GM06990 (cell line): ENCODE data around the gene PCBP3.

ENCODE experiments used
- DNase-seq: peaks from one replicate; pipeline ENCODE4 v3.0.0-alpha.2; 2011; ENCODE audit not compliant: insufficient read length; ENCODE audit errors: extremely low read depth
- H3K27me3 ChIP-seq: replicated peaks from 2 replicates; pipeline ENCODE4 v1.6.0; 2011; ENCODE audit warnings: low read length; ENCODE audit not compliant: control insufficient read depth, insufficient read depth
- H3K36me3 ChIP-seq: 2 replicates; pipeline ENCODE4 v1.5.1; 2011; ENCODE audit warnings: low read length; ENCODE audit not compliant: control insufficient read depth, insufficient read depth
- H3K4me3 ChIP-seq: replicated peaks from 2 replicates; pipeline ENCODE4 v1.5.1; 2011; ENCODE audit warnings: low read depth, mild to moderate bottlenecking, control low read depth, low read length
- CTCF ChIP-seq: IDR thresholded peaks from 2 replicates; pipeline ENCODE4 v1.5.1; 2011; ENCODE audit warnings: low read length, control low read depth, mild to moderate bottlenecking, inconsistent platforms; ENCODE audit not compliant: insufficient read depth, poor library complexity, severe bottlenecking

Gene PCBP3

DNA sequence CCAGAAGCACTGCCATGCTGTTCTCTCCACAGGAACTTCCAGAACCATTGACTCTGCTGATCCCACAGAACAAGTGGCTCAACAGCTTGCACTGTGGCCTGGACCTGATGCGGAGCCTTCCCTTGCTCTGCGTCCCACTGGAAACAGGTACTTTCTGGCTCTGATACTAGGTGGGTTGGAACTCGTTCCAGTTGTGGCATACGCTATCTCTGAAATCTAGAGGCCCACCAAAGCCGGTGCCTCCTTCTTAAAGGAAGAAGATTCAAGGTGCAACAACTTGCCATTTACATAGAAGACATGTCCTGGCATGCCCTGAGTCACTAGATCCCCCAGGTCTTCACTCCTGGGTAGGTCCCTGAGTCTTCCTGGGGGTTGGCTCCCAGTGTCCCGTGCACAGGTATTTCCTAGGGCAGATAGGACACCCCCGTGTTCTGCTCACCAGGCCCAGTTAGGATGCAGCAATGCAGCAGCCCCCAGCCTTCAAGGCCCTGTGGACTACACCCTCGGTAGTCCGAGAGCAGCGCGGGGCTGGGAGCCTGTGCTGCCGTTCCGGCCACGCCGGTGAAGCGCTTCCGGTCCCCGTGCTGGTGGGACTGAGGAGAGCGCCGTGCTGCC lies 10.8 kb upstream of the PCBP3 start:
- H3K27me3 ChIP-seq = no peaks in the 10 kb centered on the region; the same call in 1 of the 2 replicates
- TF ChIP-seq CTCF = no peak

DNA sequence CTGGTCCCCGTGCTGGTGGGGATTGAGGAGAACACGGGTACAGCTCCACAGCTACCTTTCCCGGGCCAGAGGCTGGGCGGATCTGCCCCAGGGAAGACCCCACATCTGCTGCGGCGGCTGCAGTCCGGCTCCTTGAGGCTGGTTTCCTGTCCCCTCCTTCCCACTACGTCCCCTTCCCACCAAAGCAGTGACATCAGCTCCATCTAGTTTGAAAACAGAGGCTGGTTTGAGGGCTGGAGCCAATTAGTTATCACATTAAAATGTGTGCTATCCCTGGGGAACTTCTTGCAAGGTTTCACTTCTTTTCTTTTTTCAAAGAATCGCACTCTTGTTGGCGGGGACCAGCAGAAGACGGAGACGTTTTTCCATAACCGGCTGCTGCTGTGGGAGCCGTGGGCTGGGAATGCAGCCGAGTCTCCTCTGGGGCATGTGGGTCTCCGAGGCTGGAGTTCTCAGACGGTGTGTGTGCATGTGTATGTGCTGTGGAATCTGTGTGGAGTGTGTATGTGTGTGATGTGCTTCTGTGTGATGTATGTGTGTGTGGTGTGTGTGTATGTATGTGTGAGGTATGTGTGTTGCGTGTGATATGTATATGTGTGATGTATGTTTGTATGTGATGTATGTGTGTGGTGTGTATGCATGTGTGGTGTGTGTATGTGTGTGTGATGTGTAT lies 8.9 kb upstream of the PCBP3 start:
- no peak for TF ChIP-seq CTCF
- Histone ChIP-seq H3K36me3 (no peaks in the 10 kb centered on the region), H3K27me3 (no peaks in the 10 kb centered on the region), H3K4me3 (no peak overlapping the region)
- no peak for DNase-seq

More for the DNA sequence above, 10.8 kb upstream of the PCBP3 start:
- H3K36me3 ChIP-seq = no peaks in the 10 kb centered on the region
- no peak overlapping the region for H3K4me3 ChIP-seq
- DNase-seq = no peak

DNA sequence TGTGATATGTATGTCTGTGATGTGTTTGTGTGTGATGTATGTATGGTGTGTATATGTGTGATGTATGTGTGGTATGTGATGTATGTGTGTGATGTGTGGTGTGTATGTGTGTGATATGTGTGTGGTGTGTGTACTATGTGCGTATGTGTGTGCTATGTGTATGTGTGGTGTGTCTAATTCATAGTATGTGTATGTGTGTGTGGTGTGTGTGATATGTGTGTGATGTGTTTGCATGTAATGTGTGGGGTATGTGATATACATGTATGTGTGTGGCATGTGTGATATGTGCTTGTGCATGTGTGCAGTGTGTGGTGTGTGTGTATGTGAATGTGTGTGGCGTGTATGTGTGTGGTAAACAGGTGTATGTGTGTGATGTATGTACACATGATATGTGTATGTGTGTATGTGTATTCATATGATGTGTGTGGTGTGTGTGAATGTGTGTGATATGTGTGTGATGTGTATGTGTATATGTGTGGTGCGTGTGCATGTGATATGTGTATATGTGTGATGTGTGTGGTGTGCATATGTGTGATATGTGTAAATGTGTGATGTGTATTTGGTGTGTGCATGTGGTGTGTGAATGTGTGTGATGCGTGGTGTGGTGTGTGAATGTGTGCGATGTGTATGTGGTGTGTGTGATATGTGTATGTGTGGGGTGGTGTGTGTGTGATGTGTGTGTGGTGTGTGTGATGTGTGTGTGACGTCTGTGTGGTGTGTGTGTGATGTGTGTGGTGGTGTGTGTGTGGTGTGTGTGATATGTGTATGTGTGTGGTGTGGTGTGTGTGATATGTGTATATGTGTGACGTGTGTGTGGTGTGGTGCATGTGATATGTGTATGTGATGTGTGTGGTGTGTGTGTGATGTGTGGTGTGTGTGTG lies 8.0 kb upstream of the PCBP3 start:
- Histone ChIP-seq H3K36me3 (no peaks in the 10 kb centered on the region), H3K4me3 (no peak overlapping the region), H3K27me3 (no peaks in the 10 kb centered on the region)
- no peak for TF ChIP-seq CTCF
- no peak for DNase-seq

DNA sequence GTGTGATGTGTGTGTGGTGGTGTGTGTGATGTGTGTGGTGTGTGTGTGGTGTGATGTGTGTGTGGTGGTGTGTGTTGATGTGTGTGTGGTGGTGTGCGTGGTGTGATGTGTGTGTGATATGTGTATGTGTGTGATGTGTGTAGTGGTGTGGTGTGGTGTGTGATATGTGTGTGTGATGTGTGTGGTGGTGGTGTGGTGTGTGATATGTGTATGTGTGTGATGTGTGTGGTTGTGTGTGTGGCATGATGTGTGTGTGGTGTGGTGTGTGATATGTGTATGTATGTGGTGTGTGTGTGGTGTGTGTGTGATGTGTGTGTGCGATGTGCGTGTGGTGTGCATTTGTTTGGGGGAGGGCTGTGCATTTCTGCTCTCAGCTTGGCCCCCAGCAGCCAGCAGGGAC lies 7.1 kb upstream of the PCBP3 start:
- H3K36me3 ChIP-seq = no peaks in the 10 kb centered on the region
- TF ChIP-seq CTCF = no peak
- no peaks in the 10 kb centered on the region for H3K27me3 ChIP-seq
- DNase-seq = no peak
- H3K4me3 ChIP-seq = no peak overlapping the region

GRCh38 chr21:45636951-45637646 lies 6.4 kb upstream of the PCBP3 start:
- DNase-seq = no peak
- Histone ChIP-seq H3K4me3 (no peak overlapping the region), H3K27me3 (no peaks in the 10 kb centered on the region), H3K36me3 (no peaks in the 10 kb centered on the region)
- TF ChIP-seq CTCF = no peak
